Urinary bladder (tissue), 4 donors: Measurements from ENCODE around the gene PSMA3. TPM values are rescaled to one million over a fixed set of nuclear protein-coding genes. Genes with fewer than 3 reads are reported as not detected.
"Not testable (repeated sequence)": the region's sequence is repeated elsewhere in the genome, so short reads cannot be mapped to it uniquely, and the experiment has no call there.

Experiments used
- DNase-seq: peaks from one replicate; pipeline ENCODE4 v3.0.0-alpha.2; 2015; ENCODE audit errors: extremely low spot score
- H3K27ac ChIP-seq: one replicate; pipeline ENCODE4 v1.5.1; 2013; ENCODE audit warnings: low read depth, mild to moderate bottlenecking, moderate library complexity
- H3K36me3 ChIP-seq: one replicate; pipeline ENCODE4 v1.6.1; 2013; ENCODE audit warnings: mild to moderate bottlenecking, moderate library complexity; ENCODE audit not compliant: insufficient read depth
- H3K4me1 ChIP-seq: one replicate; pipeline ENCODE4 v1.6.1; 2013; ENCODE audit warnings: mild to moderate bottlenecking, moderate library complexity; ENCODE audit not compliant: insufficient read depth
- H3K4me3 ChIP-seq: one replicate; pipeline ENCODE4 v1.5.1; 2013; ENCODE audit warnings: low read depth, low read length
- WGBS: extraction: QIAGEN DNeasy Blood & Tissue Kit; methylation state at CpG from one replicate; pipeline ENCODE4 v1.1.7; 2013; 5-methylcytosine and 5-hydroxymethylcytosine counted together
- polyA plus RNA-seq: library from polyadenylated mRNA; stranded (reverse); fragments of 200-250 nt; gene quantifications from one replicate; pipeline ENCODE4 v1.2.3, GENCODE V29; 2013
- total RNA-seq: library from RNA; depleted of rRNA; stranded (reverse); fragments of >200 nt; gene quantifications from one replicate; pipeline ENCODE4 v1.2.3, GENCODE V29; 2014
- donor health status: healthy with polysubstance abuse.
- donor health status: healthy.

The PSMA3 gene
- total and polyA plus RNA-seq, 2 donors = 63.4 to 126 TPM

DNA sequence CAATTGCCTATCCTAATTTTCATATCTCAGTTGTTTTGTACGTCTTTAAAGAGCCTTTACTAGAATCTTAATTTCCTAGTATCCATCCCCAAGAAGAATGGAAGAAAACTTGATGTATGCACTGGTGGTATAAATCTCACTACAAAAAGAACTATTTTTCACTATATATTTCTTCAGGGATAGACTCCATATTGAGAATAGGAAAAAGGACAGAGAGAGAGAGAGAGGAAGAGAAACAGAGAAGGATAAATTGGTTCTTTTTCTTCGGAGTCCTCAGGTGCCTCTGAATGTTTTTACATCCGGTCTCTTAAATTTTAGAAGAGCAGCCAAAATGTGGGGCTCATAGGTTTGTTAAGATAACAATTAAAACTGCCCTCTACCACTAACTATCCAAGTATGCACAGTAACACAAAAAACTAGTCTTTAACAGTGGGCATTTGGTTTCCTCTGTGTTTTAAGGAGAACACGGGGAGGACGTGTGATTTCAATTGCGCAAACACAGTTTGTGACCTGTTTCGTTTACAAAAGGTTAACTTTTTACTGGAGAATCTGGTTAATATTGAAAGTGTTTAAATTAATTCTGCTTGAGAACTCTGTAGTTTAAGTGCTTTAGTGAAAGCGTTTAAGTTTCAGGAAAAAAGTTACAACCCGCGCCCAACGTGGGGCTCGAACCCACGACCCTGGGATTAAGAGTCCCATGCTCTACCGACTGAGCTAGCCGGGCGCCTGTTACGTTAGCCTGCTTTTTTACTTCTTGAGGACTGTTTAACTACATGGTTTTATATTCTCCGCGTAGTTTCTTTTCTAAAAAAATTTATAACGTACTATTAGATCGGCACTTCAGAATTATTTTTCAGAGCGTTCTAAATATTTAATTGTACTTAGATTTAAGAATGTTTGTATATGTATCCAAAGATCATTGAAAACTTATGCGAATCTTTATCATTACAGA is 5.1 kb upstream of the PSMA3 start:
- Histone ChIP-seq H3K4me1 (no peaks in the 10 kb centered on the region), H3K36me3 (no peaks in the 10 kb centered on the region), H3K27ac (peak overlapping the region; percentile 81), H3K4me3 (peak overlapping the region; percentile 60)
- WGBS = 2% methylated on average over 23 of the region's 23 CpGs
- DNase-seq = peak; percentile 72

DNA sequence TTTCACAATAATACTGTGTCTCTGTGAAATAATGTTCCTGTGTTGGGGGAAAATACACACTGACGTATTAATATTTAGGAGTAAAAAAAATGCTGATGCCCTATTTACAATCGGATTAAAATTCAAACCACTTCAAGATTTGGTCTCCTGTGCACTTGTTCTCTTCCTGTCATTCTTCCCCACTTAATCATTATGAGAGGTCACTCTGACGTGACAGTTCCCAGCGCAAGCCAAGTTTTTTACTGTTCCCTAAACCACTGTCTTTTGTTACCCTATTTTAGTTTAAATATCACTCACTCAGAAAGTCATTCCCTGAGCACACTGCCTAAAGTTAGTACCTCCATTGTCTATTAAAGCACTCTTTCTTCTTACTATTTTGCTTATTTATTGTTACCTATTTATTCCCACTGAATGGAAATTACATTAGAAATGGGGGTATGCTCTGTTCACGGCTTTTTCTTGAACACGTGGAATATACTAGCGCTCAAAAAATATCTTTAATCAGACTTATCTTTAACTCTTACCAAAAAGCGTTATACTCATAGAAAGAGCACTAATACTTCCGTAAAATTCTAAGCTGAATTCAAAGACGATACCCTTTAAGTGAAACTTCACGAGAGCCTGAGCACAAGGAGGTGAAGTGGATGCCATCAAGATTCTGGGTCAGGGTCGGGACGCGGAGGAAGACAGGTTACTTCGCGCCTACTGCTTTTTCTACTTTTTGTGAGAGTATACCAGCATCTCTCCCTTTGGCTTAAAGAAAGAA is 670 bp upstream of the PSMA3 start:
- H3K4me3 ChIP-seq = peak overlapping the region; percentile 43
- WGBS = 2% methylated on average over 16 of the region's 16 CpGs
- no peaks in the 10 kb centered on the region for H3K4me1 ChIP-seq
- peak overlapping the region; percentile 62 for H3K27ac ChIP-seq
- no peak for DNase-seq
- H3K36me3 ChIP-seq = no peaks in the 10 kb centered on the region

GRCh38 chr14:58245562-58245961 is 919 bp downstream of the PSMA3 start:
- H3K36me3 ChIP-seq = no peaks in the 10 kb centered on the region
- no peak for DNase-seq
- peak overlapping the region; percentile 38 for H3K27ac ChIP-seq
- peak overlapping the region; percentile 67 for H3K4me3 ChIP-seq
- no peaks in the 10 kb centered on the region for H3K4me1 ChIP-seq
- WGBS = 6% methylated on average over 3 of the region's 3 CpGs

- 96% methylated on average over 8 of the region's 8 CpGs for WGBS
- Histone ChIP-seq H3K36me3 (peaks cover 2% of the 10 kb centered on the region), H3K4me1 (no peaks in the 10 kb centered on the region), H3K27ac (no peak overlapping the region), H3K4me3 (no peak overlapping the region)
- no peak for DNase-seq
Measured at GRCh38 chr14:58249611-58250010, 5.0 kb downstream of the PSMA3 start.

DNA sequence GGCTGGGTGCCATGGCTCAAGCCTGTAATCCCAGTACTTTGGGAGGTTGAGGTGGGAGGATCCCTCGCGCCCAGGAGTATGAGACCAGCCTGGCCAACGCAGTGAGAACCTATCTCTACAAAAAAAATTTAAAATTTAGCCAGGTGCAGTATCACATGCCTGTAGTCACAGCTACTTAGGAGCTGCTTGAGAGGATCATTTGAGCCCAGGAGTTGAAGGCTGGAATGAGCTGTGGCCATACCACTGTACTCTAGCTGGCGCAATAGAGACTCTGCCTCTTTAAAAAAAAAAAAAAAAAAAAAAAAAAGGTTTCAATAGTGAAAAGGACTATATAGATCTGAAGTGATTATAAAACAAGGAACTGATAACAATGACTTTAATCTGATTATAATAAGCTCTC is 13.5 kb downstream of the PSMA3 start:
- no peak overlapping the region for H3K4me3 ChIP-seq
- peaks cover 2% of the 10 kb centered on the region for H3K36me3 ChIP-seq
- H3K27ac ChIP-seq = no peak overlapping the region
- DNase-seq = no peak
- no peaks in the 10 kb centered on the region for H3K4me1 ChIP-seq
- 94% methylated on average over 4 of the region's 4 CpGs for WGBS

DNA sequence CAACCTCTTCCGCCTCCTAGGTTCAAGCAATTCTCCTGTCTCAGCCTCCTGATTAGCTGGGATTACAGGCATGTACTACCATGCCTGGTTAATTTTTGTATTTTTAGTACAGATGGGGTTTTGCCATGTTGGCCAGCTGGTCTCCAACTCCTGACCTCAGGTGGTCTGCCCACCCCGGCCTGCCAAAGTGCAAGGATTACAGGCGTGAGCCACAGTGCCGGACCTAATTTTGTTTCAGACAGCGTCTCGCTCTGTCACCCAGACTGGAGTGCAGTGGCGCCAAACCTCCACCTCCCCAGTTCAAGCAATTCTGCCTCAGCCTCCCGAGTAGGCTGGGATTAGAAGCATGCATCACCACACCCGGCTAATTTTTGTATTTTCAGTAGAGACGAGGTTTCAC is 17.4 kb downstream of the PSMA3 start:
- not testable (repeated sequence) for H3K27ac ChIP-seq, H3K4me1 ChIP-seq, H3K36me3 ChIP-seq, DNase-seq, H3K4me3 ChIP-seq
- 96% methylated on average over 10 of the region's 10 CpGs for WGBS

DNA sequence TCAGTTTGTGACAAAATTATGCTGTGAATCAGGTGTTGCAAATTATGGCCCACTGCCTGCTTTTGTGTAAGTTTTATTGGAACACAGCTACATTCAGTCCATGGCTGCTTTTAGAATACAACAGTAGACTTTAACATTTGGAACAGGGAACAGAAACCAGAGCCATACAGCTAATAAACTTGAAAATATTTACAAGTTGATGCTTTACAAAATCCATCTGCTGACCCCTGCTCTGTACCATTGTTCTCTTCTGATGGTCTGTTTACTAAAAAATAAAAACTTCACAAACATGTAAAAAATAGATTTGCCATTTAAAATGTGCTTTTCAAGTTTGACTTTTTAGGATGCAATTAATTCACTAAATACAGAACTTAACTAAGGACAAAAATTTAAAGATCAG is 20.8 kb downstream of the PSMA3 start:
- no peaks in the 10 kb centered on the region for H3K4me1 ChIP-seq
- H3K36me3 ChIP-seq = peaks cover 6% of the 10 kb centered on the region
- no peak overlapping the region for H3K4me3 ChIP-seq
- no peak overlapping the region for H3K27ac ChIP-seq
- no peak for DNase-seq

DNA sequence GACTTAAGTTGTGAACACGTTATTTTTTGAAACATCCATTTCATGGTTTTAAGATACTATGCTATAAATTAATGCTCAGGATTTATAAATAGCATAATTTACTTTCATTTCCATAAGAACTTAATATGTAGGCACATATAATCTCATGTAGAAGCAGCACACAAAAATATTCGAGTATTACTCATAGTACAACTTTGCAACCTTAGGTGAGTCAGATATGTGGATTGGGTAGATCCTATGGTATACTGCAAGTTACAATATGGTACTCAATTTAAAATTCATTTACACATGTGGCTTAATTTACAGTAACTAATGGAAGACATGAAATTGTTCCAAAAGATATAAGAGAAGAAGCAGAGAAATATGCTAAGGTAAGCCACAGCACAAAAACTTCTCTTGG is 26.0 kb downstream of the PSMA3 start:
- H3K4me3 ChIP-seq = no peak overlapping the region
- WGBS = 85% methylated on average over 2 of the region's 2 CpGs
- H3K4me1 ChIP-seq = no peaks in the 10 kb centered on the region
- peaks cover 10% of the 10 kb centered on the region for H3K36me3 ChIP-seq
- no peak overlapping the region for H3K27ac ChIP-seq
- DNase-seq = no peak

DNA sequence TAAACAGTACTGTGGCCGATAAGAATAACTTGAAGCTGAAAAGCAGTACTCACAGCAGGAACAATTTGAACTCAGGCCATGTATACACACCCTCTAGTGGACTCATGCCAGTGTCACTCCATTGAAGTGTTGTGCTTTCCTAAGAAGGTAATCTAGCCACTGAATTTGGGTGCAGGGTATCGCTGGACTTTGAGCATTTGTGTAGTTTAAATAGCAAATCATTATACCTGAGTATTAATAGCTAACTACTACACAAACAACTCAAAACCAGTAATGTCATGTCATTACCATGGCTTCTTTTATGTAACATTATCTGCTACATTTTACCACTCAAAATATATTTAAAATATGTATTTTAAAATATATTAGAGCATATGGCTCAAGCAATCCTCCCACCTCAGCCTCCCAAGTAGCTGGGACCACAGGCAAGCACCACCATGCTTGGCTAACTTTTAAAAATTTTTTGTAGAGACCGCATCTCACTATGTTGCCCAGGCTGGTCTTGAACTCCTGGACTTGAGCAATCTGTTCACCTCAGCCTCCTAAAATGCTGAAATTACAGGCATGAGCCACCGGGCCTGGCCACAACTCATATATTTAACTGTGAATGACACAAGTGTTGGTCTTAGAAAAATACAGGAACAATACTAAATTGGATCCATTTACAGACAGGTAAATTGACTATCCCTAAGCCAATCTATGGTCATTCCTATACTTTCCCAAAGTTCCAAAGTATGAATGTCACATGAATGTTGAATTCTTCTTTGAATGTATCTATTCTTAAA is 28.1 kb downstream of the PSMA3 start:
- Histone ChIP-seq H3K4me3 (no peak overlapping the region), H3K4me1 (no peaks in the 10 kb centered on the region), H3K27ac (no peak overlapping the region), H3K36me3 (peaks cover 8% of the 10 kb centered on the region)
- WGBS = 60% methylated on average over 4 of the region's 4 CpGs
- DNase-seq = no peak

DNA sequence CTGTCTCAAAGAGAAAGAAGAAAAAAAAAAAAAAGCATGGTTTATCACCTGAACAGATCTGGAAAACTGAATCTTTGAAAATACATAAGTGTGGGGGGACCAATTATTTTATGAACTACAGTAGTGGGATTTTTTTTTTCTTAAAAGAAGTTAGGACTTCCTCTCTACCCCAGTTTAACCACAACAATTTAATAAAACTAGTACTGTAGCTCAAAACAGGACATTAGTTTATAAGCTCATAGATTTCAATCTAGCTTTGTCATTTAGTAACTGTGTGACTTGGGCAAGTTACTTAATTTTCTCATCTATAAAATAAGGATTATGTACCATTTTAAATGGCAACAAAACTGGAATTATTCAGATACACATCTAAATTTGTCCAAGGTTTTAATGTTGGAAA is 30.2 kb downstream of the PSMA3 start:
- H3K36me3 ChIP-seq = peaks cover 4% of the 10 kb centered on the region

GRCh38 chr14:58275527-58276190 is 31.0 kb downstream of the PSMA3 start:
- H3K4me3 ChIP-seq = no peak overlapping the region
- no peaks in the 10 kb centered on the region for H3K4me1 ChIP-seq
- no peak for DNase-seq
- peaks cover 6% of the 10 kb centered on the region for H3K36me3 ChIP-seq
- WGBS = 91% methylated on average over 2 of the region's 2 CpGs
- no peak overlapping the region for H3K27ac ChIP-seq

More for the DNA sequence above, 30.2 kb downstream of the PSMA3 start:
- H3K4me3 ChIP-seq = no peak overlapping the region
- no peak overlapping the region for H3K27ac ChIP-seq
- no peak for DNase-seq
- H3K4me1 ChIP-seq = no peaks in the 10 kb centered on the region

DNA sequence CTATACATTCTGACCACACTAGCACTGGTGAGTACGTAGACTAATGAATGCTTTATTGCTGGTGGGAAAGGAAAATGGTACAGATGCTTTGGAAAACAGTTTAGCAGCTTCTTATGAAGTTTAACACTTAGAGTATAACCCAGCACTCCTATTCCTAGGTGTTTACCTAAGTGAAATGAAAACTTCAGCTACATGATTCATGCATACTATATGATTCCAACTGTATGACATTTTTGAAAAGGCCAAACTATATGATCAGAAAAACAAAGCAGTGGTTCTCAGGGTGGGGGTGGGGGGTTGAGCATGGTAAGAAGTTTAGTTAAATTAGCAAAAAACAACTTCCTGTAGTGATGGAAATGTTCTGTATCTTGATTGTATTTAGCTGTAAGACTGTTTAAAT is 31.6 kb downstream of the PSMA3 start:
- Histone ChIP-seq H3K27ac (no peak overlapping the region), H3K4me3 (no peak overlapping the region), H3K4me1 (peaks cover under 1% of the 10 kb centered on the region), H3K36me3 (peaks cover 6% of the 10 kb centered on the region)
- 82% methylated on average over 1 of the region's 1 CpG for WGBS
- DNase-seq = no peak

DNA sequence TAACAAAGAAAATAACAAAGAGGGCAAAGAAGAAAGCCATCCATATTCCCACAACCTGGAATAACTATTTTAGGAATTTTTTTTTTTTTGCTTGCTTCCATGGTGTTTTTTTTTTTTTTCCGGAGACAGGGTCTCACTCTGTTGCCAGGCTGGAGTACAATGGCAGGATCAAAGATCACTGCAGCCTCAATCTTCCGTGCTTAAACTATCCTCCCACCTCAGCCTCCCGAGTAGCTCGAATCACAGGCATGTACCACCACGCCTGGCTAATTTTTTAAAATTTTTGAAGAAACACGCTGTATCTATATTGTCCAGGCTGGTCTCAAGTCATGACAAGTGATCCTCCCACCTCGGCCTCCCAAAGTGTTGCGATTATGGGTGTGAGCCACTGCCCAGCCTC is 33.5 kb downstream of the PSMA3 start:
- DNase-seq = no peak
- H3K36me3 ChIP-seq = peaks cover 2% of the 10 kb centered on the region
- H3K4me1 ChIP-seq = peaks cover 1% of the 10 kb centered on the region
- H3K27ac ChIP-seq = no peak overlapping the region
- no peak overlapping the region for H3K4me3 ChIP-seq
- WGBS = 97% methylated on average over 8 of the region's 8 CpGs
